Left ventricle myocardium inferior (tissue), 1 donor: ENCODE data around the gene PLCB1. TPM values are rescaled to one million over a fixed set of nuclear protein-coding genes. Genes with fewer than 3 reads are reported as not detected.

Source experiments
- DNase-seq: peaks from one replicate; pipeline ENCODE4 v3.0.0-alpha.2; 2020
- H3K27ac ChIP-seq: fragments of 200-600 bp; replicated peaks from 2 replicates; pipeline ENCODE4 v1.8.0; 2021
- H3K27me3 ChIP-seq: fragments of 200-600 bp; 2 replicates; pipeline ENCODE4 v1.8.0; 2021; ENCODE audit warnings: low read depth
- H3K36me3 ChIP-seq: fragments of 200-600 bp; 2 replicates; pipeline ENCODE4 v1.8.0; 2021
- H3K4me1 ChIP-seq: fragments of 200-600 bp; 2 replicates; pipeline ENCODE4 v1.8.0; 2021
- H3K4me3 ChIP-seq: fragments of 200-600 bp; 2 replicates; pipeline ENCODE4 v1.8.0; 2021; ENCODE audit warnings: mild to moderate bottlenecking, moderate library complexity
- H3K9me3 ChIP-seq: fragments of 200-600 bp; replicated peaks from 2 replicates; pipeline ENCODE4 v1.8.0; 2021
- intact Hi-C: fragments of 100-400 bp; cut with micrococcal nuclease; formaldehyde crosslinking; loops from one replicate; pipeline ENCODE4 v1.11.0; 2022
- total RNA-seq: library from RNA; stranded (reverse); fragmentation: NEBNext Ultra II Directional; extraction: Animal tissue kit (Norgen Biotek cat#: 25700); gene quantifications from one replicate; pipeline ENCODE4 v1.2.1, GENCODE V29; 2021
- TF ChIP-seq, protein P1 (sequence below): fragments of 200-600 bp; IDR thresholded peaks from 2 replicates; pipeline ENCODE4 v1.8.0; 2021; ENCODE audit warnings: antibody characterized with exemption, mild to moderate bottlenecking, borderline replicate concordance
- donor health status: DM: no; HTN: yes; CAD: no; lungs with severe emphysema.

Gene PLCB1
- total RNA-seq, 1 donor from 2014 or later = 6.0 TPM

DNA sequence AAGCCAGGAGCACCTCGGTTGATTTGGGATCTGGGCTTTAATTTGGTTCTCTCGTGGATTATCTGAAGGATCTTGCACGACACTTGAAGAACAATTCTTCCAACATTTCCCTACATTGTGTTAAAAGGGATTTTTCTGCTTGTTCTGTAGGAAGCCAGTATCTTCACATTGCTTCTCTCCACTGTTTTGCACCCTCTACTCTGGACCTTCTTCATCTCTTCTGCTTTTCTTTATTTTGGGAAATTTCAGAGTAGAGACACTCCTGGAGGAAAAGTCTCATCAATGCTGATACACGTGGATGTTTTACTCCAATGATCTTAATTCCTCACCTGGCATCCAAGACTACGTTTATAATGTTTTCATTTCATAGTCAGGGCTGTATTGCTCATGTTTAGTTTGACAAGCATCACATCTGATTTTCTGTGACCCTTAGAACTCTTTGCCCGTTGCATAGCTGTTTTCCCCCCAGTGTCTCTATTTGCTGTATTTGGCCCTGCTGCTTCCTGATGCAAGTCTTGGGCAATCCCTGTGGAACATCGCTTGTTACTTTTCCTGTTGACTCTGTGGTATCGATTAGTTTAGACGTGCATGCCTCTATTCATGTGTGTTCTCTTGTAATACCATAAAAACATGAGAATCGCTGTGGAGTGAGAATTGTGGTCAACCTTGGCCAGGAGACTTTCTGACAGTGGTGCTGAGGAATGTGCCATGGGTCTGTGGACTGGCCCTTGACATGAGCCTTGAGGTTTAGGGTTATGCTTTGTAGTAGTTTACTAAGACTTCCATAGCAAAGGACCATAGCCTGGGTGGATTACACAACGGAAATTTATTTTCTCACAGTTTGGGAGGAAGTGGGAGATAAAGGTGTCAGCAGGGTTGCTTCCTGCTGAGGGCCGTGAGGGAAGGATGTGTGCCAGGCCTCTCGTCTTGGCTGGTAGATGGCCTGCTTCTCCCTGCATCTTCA, 12.5 kb downstream of the PLCB1 start:
- no peak overlapping the region for H3K4me3 ChIP-seq
- no peak for DNase-seq
- intact Hi-C loops = no loop called here
- no peaks in the 10 kb centered on the region for H3K9me3 ChIP-seq
- H3K27ac ChIP-seq = peak overlapping the region; percentile 21
- H3K4me1 ChIP-seq = peaks cover 52% of the 10 kb centered on the region
- H3K36me3 ChIP-seq = no peaks in the 10 kb centered on the region
- TF ChIP-seq, protein P1, sequence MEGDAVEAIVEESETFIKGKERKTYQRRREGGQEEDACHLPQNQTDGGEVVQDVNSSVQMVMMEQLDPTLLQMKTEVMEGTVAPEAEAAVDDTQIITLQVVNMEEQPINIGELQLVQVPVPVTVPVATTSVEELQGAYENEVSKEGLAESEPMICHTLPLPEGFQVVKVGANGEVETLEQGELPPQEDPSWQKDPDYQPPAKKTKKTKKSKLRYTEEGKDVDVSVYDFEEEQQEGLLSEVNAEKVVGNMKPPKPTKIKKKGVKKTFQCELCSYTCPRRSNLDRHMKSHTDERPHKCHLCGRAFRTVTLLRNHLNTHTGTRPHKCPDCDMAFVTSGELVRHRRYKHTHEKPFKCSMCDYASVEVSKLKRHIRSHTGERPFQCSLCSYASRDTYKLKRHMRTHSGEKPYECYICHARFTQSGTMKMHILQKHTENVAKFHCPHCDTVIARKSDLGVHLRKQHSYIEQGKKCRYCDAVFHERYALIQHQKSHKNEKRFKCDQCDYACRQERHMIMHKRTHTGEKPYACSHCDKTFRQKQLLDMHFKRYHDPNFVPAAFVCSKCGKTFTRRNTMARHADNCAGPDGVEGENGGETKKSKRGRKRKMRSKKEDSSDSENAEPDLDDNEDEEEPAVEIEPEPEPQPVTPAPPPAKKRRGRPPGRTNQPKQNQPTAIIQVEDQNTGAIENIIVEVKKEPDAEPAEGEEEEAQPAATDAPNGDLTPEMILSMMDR = no peak
- no peaks in the 10 kb centered on the region for H3K27me3 ChIP-seq

DNA sequence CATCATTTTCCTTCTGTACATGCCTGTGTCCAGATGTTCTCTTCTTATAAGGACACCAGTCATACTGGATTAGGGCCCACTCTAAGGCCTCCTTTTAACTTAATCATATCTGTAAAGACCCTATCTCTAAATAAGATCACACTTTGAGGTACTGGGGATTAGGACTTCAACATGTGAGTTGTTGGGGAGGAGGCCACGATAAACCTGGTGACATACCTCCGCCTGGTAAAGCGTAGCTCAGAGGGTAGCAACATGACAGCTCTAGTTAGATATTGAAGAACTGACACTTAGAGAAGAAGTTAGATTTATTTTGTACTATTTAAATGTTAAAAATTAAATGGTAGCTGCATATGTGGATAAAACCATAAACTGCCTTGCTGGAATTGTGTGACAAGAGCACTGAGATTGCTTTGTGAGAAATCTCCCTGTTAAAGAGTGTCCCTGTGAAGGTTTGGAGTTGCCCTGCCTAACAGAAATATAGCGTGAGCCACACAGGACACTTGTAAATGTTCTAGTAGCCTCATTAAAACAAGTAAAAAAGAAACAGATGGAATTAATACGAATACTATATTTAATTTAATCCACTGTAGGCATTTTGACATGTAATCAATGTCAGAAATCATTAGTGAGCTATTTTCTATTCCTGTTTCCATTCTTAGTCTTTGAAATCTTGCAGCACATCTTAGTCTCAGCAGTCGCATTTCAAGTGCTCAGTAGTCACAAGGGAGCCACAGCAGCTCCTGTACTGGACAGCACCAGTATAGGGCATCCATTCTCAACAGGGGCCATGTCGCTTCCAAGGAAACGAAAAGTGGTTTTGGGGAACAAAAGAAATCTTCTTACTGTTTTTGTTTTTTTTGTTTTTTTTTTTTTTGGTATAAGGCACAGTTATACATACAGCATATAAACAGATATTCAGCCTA, 13.4 kb downstream of the PLCB1 start:
- Histone ChIP-seq H3K36me3 (no peaks in the 10 kb centered on the region), H3K9me3 (no peaks in the 10 kb centered on the region), H3K27me3 (no peaks in the 10 kb centered on the region), H3K4me1 (peaks cover 58% of the 10 kb centered on the region), H3K4me3 (no peak overlapping the region), H3K27ac (peak overlapping the region; percentile 21)
- intact Hi-C loops = no loop called here
- no peak for DNase-seq
- TF ChIP-seq, protein P1 = no peak

DNA sequence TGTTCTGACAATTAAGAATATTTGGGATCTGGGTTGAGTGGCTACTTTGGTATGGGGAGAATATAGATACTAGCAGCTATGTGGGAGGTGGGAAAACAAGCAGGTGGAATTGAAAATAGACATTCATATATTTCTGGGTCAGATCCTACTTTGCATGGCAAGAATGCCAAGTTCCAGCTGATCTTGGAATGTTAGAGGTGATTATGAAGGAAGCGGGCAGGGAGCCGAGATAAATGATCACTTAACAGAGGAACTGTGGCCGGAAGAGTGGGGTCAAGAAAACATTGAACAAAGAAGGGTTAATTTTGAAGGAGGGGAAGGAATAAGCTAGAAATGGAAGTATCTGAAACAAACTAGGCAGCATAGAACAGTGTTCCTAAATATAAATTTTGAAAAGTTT, 15.4 kb downstream of the PLCB1 start:
- TF ChIP-seq, protein P1 = no peak
- intact Hi-C loops = no loop called here
- no peaks in the 10 kb centered on the region for H3K36me3 ChIP-seq
- no peak for DNase-seq
- H3K27me3 ChIP-seq = no peaks in the 10 kb centered on the region
- H3K9me3 ChIP-seq = no peaks in the 10 kb centered on the region
- H3K27ac ChIP-seq = no peak overlapping the region
- no peak overlapping the region for H3K4me3 ChIP-seq
- H3K4me1 ChIP-seq = peaks cover 72% of the 10 kb centered on the region

DNA sequence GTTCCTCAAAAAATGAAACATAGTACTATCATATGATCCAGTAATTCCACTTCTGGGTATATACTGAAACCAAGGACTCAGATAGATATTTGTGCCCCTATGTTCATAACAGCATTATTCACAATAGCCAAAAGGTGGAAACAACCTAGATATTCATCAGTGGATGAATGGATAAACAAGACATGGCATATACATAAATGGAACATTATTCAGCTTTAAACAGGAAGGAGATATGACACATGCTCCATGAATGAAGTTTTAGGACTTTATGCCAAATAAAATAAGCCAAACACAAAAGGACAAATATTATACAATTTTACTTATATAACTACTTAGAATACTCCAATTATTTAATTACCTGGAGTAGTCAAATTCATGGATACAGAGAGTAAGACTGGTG, 16.4 kb downstream of the PLCB1 start:
- no peak overlapping the region for H3K4me3 ChIP-seq
- intact Hi-C loops = no loop called here
- H3K9me3 ChIP-seq = no peaks in the 10 kb centered on the region
- H3K36me3 ChIP-seq = no peaks in the 10 kb centered on the region
- no peaks in the 10 kb centered on the region for H3K27me3 ChIP-seq
- TF ChIP-seq, protein P1 = no peak
- no peak overlapping the region for H3K27ac ChIP-seq
- peaks cover 75% of the 10 kb centered on the region for H3K4me1 ChIP-seq
- no peak for DNase-seq

DNA sequence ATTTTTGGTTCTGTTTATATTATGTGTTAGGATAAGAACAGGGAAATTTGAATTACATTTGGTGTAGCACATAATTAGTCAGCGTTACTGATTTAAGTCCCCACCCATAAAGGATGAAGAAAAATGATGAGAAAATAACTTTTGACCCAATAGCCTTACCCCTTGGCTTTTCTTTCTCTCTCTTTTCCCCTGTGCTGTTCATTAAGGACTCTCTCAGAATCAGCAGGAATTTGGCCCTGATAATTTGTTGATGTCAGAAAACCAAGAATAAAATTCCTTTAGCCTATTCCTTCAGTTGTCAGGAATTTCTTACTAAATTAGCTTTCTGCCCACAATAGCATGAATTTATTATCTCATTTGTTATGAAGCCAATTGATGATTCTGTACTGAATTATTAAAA, 18.5 kb downstream of the PLCB1 start:
- Histone ChIP-seq H3K4me3 (no peak overlapping the region), H3K27me3 (no peaks in the 10 kb centered on the region), H3K27ac (peak overlapping the region; percentile 77), H3K36me3 (no peaks in the 10 kb centered on the region), H3K9me3 (no peaks in the 10 kb centered on the region), H3K4me1 (peaks cover 74% of the 10 kb centered on the region)
- TF ChIP-seq, protein P1 = no peak
- intact Hi-C loops = no loop called here
- no peak for DNase-seq
